Measurements from ENCODE around the gene ANKRD63.

- TF ChIP-seq ZNF468 (CRISPR knock-in tag; IDR thresholded peaks at IDR 0.05) (no peak), POLR2A (IDR thresholded peaks at IDR 0.05; ENCODE audit: insufficient read depth in 1 of 2, low read depth in 2 of 2, low read length in 2 of 2) (no peak), RARG (CRISPR knock-in tag; IDR thresholded peaks at IDR 0.05; ENCODE audit: low read depth) (no peak), EZH2 (conservative IDR thresholded peaks at IDR 0.05; ENCODE audit: low read depth, low read length) (no peak), IKZF1 (IDR thresholded peaks at IDR 0.05) (no peak), ZNF350 (CRISPR knock-in tag; IDR thresholded peaks at IDR 0.05; ENCODE audit: borderline replicate concordance, low read depth) (no peak), PRDM10 (CRISPR knock-in tag; IDR thresholded peaks at IDR 0.05; ENCODE audit: low read depth) (no peak)
Observed at GRCh38 chr15:40242213-40242599, 40.7 kb downstream of the ANKRD63 start.
